HCT116 (cell line): Measurements from ENCODE around the gene GJD3. TPM values are rescaled to one million over a fixed set of nuclear protein-coding genes. Genes with fewer than 3 reads are reported as not detected.

Source experiments
- ATAC-seq: fragments of 200-7000 bp; cut with Tn5 transposase; 2 replicates; pipeline ENCODE4 v1.9.1; 2020; ENCODE audit warnings: mild to moderate bottlenecking, moderate library complexity
- BruUV-seq: library from RNA; stranded (reverse); fragments of 400-500 nt; replicated peaks from 2 replicates; lab custom pipeline; 2021; lab: Mats Ljungman, UMichigan
- CTCF ChIA-PET: fragments of 300-600 bp; sonication (Branson Sonifier 250); formaldehyde crosslinking; loops from one replicate; lab custom pipeline; 2021; ENCODE audit warnings: antibody characterized with exemption; lab: Charles Lee
- POLR2A ChIA-PET: fragments of 300-600, 350-600 bp; sonication (Branson Sonifier 250); formaldehyde crosslinking; loops from one replicate; lab custom pipeline; 2021; ENCODE audit warnings: antibody characterized with exemption; lab: Charles Lee
- RAD21 ChIA-PET, 2 experiments: fragments of 300-600 bp; sonication (Branson Sonifier 250); formaldehyde crosslinking; loops; one replicate each; lab custom pipeline; 2023; ENCODE audit warnings: low total read pairs in 2 of 2; ENCODE audit not compliant: uncharacterized antibody in 2 of 2, unreplicated experiment in 2 of 2, low non-redundant PET in 1 of 2; lab: Charles Lee
- DNase-seq: peaks from one replicate; pipeline ENCODE4 v3.0.0-alpha.2; 2010; ENCODE audit warnings: low read depth, low spot score
- H2AFZ ChIP-seq: fragments of 200-600 bp; shearing (Covaris generic), sonication (generic); 2 replicates; pipeline ENCODE4 v1.6.1; 2017; ENCODE audit warnings: low read depth, mixed run types, mixed read lengths, antibody characterized with exemption, low read length; ENCODE audit not compliant: poor library complexity, severe bottlenecking
- H3K27ac ChIP-seq: 2 replicates; pipeline ENCODE4 v1.5.1; 2012; ENCODE audit warnings: low read depth, low read length
- H3K27me3 ChIP-seq: fragments of 200-600 bp; sonication (generic); 2 replicates; pipeline ENCODE4 v1.6.1; 2016; ENCODE audit warnings: mixed run types, low read length, mixed read lengths; ENCODE audit not compliant: insufficient read depth
- H3K36me3 ChIP-seq, 2 experiments: fragments of 200-500 bp in 1 of 2; fragments of 200-600 bp in 1 of 2; sonication (Bioruptor generic) in 1 of 2; sonication (generic) in 1 of 2; 2 replicates each; pipeline versions ENCODE4 v1.5.1 to v1.6.1; 2014 to 2016; ENCODE audit warnings: low read length in 2 of 2, inconsistent platforms in 1 of 2, mixed read lengths in 1 of 2, mixed run types in 1 of 2; ENCODE audit not compliant: insufficient read depth in 2 of 2, control insufficient read depth in 1 of 2
- H3K4me1 ChIP-seq, 2 experiments: fragments of 200-600 bp in 1 of 2; sonication (generic) in 1 of 2; 2 replicates each; pipeline versions ENCODE4 v1.5.1 to v1.6.1; 2012 to 2017; ENCODE audit warnings: low read length in 2 of 2, inconsistent platforms in 1 of 2, mild to moderate bottlenecking in 1 of 2, mixed read lengths in 1 of 2, mixed run types in 1 of 2, moderate library complexity in 1 of 2; ENCODE audit not compliant: insufficient read depth in 2 of 2, control insufficient read depth in 1 of 2
- H3K4me2 ChIP-seq: fragments of 200-600 bp; sonication (generic); 2 replicates; pipeline ENCODE4 v1.6.1; 2017; ENCODE audit warnings: mixed run types, low read length, mixed read lengths
- H3K4me3 ChIP-seq, 2 experiments: fragments of 200-600 bp in 1 of 2; sonication (generic) in 1 of 2; replicated peaks in 1 of 2; 2 replicates each; pipeline ENCODE4 v1.5.1; 2011 to 2016; ENCODE audit warnings: low read length in 2 of 2, control low read depth in 1 of 2, low read depth in 1 of 2, mild to moderate bottlenecking in 1 of 2, mixed read lengths in 1 of 2, mixed run types in 1 of 2
- H3K79me2 ChIP-seq: fragments of 200-600 bp; sonication (generic); 2 replicates; pipeline ENCODE4 v1.6.1; 2017; ENCODE audit warnings: mild to moderate bottlenecking, mixed run types, low read length, moderate library complexity, mixed read lengths; ENCODE audit not compliant: insufficient read depth
- H3K9ac ChIP-seq: fragments of 200-600 bp; sonication (generic); 2 replicates; pipeline ENCODE4 v1.6.1; 2016; ENCODE audit warnings: low read length, mixed read lengths
- H3K9me2 ChIP-seq: fragments of 200-600 bp; sonication (generic), shearing (Covaris generic); 2 replicates; pipeline ENCODE4 v1.6.1; 2017; ENCODE audit warnings: mixed run types, mild to moderate bottlenecking, moderate library complexity; ENCODE audit not compliant: insufficient read depth
- H3K9me3 ChIP-seq, 2 experiments: fragments of 200-500 bp in 1 of 2; fragments of 200-600 bp in 1 of 2; sonication (Bioruptor generic) in 1 of 2; sonication (generic) in 1 of 2; 2 replicates each; pipeline ENCODE4 v1.6.1; 2014 to 2017; ENCODE audit warnings: low read length in 2 of 2, mixed read lengths in 2 of 2, inconsistent platforms in 1 of 2, low read depth in 1 of 2, mild to moderate bottlenecking in 1 of 2, mixed run types in 1 of 2, moderate library complexity in 1 of 2; ENCODE audit not compliant: control insufficient read depth in 1 of 2, insufficient read depth in 1 of 2
- H4K20me1 ChIP-seq: fragments of 200-600 bp; sonication (generic), shearing (Covaris generic); 2 replicates; pipeline ENCODE4 v1.6.1; 2017; ENCODE audit warnings: mixed run types, mild to moderate bottlenecking, moderate library complexity; ENCODE audit not compliant: insufficient read depth
- CBX3 ChIP-seq: IDR thresholded peaks from 2 replicates; pipeline ENCODE4 v1.6.1; 2012; ENCODE audit warnings: low read depth
- ELF1 ChIP-seq: IDR thresholded peaks from 2 replicates; pipeline ENCODE4 v1.6.1; 2012; ENCODE audit warnings: low read depth, borderline replicate concordance
- EZH2 ChIP-seq: fragments of 200-600 bp; sonication (generic); IDR thresholded peaks from 2 replicates; pipeline ENCODE4 v1.6.1; 2017; ENCODE audit warnings: antibody characterized with exemption, mixed run types
- FOSL1 ChIP-seq: IDR thresholded peaks from 2 replicates; pipeline ENCODE4 v1.6.1; 2012; ENCODE audit warnings: low read depth
- JUND ChIP-seq: IDR thresholded peaks from 2 replicates; pipeline ENCODE4 v1.6.1; 2012
- SP1 ChIP-seq: IDR thresholded peaks from 2 replicates; pipeline ENCODE4 v1.6.1; 2012; ENCODE audit warnings: low read depth
- SRF ChIP-seq: IDR thresholded peaks from 2 replicates; pipeline ENCODE4 v1.6.1; 2012; ENCODE audit warnings: low read depth
- TCF7L2 ChIP-seq: IDR thresholded peaks from 2 replicates; pipeline ENCODE4 v1.7.0; 2011; ENCODE audit warnings: borderline replicate concordance, inconsistent platforms; ENCODE audit not compliant: insufficient read depth, insufficient read length; ENCODE audit errors: extremely low read depth
- YY1 ChIP-seq: IDR thresholded peaks from 2 replicates; pipeline ENCODE4 v1.6.1; 2011; ENCODE audit warnings: low read length, low read depth, moderate library complexity, mild to moderate bottlenecking; ENCODE audit not compliant: insufficient replicate concordance; ENCODE audit errors: extremely low read depth
- ZFX ChIP-seq: fragments of 450-650 bp; IDR thresholded peaks from 2 replicates; pipeline ENCODE4 v1.6.1; 2017
- ZNF274 ChIP-seq: fragments of 200-500 bp; sonication (Bioruptor generic); IDR thresholded peaks from 2 replicates; pipeline ENCODE4 v1.6.1; 2014; ENCODE audit warnings: mild to moderate bottlenecking, low read depth, low read length, inconsistent platforms
- intact Hi-C: fragments of 100-400 bp; cut with micrococcal nuclease; formaldehyde crosslinking; loops from 2 replicates; pipeline ENCODE4 v1.10.0; 2022
- total RNA-seq: library from RNA; stranded (reverse); gene quantifications from one replicate; pipeline ENCODE4 v1.2.1, GENCODE V29; 2021; ENCODE audit not compliant: unreplicated experiment
- TF ChIP-seq, protein P1 (sequence below), 3 experiments: fragments of 200-600 bp in 1 of 3; sonication (generic) in 1 of 3; IDR thresholded peaks in 2 of 3; conservative IDR thresholded peaks in 1 of 3; 2 replicates each; pipeline ENCODE4 v1.5.1; 2012 to 2017; ENCODE audit warnings: low read depth in 2 of 3, low read length in 2 of 3, antibody characterized with exemption in 1 of 3, borderline replicate concordance in 1 of 3, control low read depth in 1 of 3, mild to moderate bottlenecking in 1 of 3, mixed read lengths in 1 of 3, mixed run types in 1 of 3, moderate library complexity in 1 of 3; ENCODE audit not compliant: insufficient read depth in 1 of 3
- TF ChIP-seq, protein P2 (sequence below): IDR thresholded peaks from 2 replicates; pipeline ENCODE4 v1.6.1; 2011; ENCODE audit warnings: mild to moderate bottlenecking, low read length, moderate library complexity; ENCODE audit not compliant: insufficient replicate concordance; ENCODE audit errors: extremely low read depth
- TF ChIP-seq, protein P3 (sequence below): IDR thresholded peaks from 2 replicates; pipeline ENCODE4 v1.6.1; 2012; ENCODE audit warnings: low read depth
- TF ChIP-seq, protein P4 (sequence below): IDR thresholded peaks from 2 replicates; pipeline ENCODE4 v1.6.1; 2012

Gene GJD3
- total RNA-seq, 1 experiment from 2014 or later: not detected

DNA sequence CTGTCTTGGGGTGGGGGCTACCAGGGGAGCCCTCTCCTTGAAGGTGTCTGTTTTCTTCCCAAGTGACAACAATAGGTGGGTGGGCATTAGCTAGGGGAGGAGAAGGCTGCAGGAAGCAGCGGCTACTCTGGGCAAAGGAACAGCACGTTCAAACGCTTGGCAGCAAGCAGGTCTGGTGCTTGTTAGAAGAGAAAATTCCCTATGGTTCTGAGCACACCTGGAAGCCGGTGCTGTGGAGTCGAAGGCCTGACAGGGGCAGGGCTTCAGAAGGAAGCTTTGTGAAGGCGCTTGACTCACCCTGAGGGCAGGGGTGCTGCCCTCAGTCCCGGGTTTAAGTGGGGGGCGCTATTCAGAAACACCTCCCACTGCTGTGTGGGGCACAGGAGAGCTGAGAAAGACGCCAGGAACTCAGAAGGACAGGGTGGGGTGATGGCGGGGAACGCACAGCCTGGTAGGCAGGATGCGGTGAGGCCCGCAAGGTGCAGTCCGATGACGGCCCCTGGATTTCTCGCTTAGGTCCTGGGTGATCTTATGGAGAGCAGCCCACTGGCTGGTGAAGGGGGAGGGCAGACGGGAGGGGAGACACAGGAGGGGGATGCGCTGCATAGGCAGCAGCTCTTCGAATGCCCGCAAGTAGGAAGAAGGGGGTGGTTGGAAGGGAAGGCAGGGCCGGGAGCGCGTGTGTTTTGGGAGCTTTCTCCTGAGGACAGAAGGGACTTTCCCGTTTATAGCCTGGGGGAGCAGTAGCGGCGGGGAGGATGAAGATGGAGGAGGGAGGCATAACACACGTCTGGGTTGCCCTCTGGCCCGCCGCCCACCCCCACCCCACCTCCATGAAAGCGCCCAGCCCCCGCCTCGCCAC lies 3.2 kb downstream of the GJD3 start (continued):
- TF ChIP-seq, protein P1, sequence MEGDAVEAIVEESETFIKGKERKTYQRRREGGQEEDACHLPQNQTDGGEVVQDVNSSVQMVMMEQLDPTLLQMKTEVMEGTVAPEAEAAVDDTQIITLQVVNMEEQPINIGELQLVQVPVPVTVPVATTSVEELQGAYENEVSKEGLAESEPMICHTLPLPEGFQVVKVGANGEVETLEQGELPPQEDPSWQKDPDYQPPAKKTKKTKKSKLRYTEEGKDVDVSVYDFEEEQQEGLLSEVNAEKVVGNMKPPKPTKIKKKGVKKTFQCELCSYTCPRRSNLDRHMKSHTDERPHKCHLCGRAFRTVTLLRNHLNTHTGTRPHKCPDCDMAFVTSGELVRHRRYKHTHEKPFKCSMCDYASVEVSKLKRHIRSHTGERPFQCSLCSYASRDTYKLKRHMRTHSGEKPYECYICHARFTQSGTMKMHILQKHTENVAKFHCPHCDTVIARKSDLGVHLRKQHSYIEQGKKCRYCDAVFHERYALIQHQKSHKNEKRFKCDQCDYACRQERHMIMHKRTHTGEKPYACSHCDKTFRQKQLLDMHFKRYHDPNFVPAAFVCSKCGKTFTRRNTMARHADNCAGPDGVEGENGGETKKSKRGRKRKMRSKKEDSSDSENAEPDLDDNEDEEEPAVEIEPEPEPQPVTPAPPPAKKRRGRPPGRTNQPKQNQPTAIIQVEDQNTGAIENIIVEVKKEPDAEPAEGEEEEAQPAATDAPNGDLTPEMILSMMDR (IDR thresholded peaks at IDR 0.05 in 2 of 3, conservative IDR thresholded peaks at IDR 0.05 in 1 of 3; ENCODE audit: borderline replicate concordance in 1 of 3, insufficient read depth in 1 of 3, low read depth in 2 of 3, low read length in 2 of 3): no peak

DNA sequence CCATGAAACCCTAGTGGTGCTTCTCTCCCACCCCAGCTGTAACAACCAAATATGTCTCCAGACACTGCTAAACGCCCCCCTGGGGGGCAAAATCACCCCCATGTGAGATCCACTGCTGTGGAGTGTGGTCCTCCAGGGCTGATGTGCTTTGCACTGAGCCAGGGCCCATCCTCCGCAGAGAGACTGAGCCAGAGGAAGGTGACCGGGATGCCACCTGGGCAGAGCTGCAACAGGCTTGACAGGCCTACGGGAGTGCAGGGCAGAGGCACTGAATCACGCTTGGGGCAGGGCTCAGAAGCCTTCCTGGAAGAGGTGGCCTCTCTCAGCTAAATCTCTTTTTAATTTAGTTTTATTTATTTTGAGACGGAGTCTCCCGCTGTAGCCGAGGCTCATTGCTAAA lies 4.4 kb downstream of the GJD3 start:
- intact Hi-C loops: no loop called here
- Histone ChIP-seq H3K27me3 (no peaks in the 10 kb centered on the region), H3K9ac (no peak overlapping the region), H3K4me1 (peaks cover 4 to 31% of the 10 kb centered on the region in 2 experiments; a peak in 3 of 4 replicates), H3K4me2 (no peak overlapping the region), H3K4me3 (no peak overlapping the region), H3K79me2 (no peaks in the 10 kb centered on the region), H3K9me2 (no peaks in the 10 kb centered on the region), H4K20me1 (no peaks in the 10 kb centered on the region), H3K9me3 (no peaks in the 10 kb centered on the region), H2AFZ (no peak overlapping the region), H3K27ac (no peak overlapping the region), H3K36me3 (peaks cover 2 to 7% of the 10 kb centered on the region in 2 experiments; a peak in 2 of 4 replicates)
- DNase-seq: no peak
- RAD21 ChIA-PET: no interaction called here
- POLR2A ChIA-PET: no interaction called here
- TF ChIP-seq CBX3 (no peak), FOSL1 (no peak), TCF7L2 (no peak), JUND (no peak), EZH2 (no peak), ZNF274 (no peak), ELF1 (no peak), SRF (no peak), ZFX (no peak), YY1 (no peak), SP1 (no peak)
- TF ChIP-seq, protein P2, sequence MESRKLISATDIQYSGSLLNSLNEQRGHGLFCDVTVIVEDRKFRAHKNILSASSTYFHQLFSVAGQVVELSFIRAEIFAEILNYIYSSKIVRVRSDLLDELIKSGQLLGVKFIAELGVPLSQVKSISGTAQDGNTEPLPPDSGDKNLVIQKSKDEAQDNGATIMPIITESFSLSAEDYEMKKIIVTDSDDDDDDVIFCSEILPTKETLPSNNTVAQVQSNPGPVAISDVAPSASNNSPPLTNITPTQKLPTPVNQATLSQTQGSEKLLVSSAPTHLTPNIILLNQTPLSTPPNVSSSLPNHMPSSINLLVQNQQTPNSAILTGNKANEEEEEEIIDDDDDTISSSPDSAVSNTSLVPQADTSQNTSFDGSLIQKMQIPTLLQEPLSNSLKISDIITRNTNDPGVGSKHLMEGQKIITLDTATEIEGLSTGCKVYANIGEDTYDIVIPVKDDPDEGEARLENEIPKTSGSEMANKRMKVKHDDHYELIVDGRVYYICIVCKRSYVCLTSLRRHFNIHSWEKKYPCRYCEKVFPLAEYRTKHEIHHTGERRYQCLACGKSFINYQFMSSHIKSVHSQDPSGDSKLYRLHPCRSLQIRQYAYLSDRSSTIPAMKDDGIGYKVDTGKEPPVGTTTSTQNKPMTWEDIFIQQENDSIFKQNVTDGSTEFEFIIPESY: no peak
- TF ChIP-seq, protein P3, sequence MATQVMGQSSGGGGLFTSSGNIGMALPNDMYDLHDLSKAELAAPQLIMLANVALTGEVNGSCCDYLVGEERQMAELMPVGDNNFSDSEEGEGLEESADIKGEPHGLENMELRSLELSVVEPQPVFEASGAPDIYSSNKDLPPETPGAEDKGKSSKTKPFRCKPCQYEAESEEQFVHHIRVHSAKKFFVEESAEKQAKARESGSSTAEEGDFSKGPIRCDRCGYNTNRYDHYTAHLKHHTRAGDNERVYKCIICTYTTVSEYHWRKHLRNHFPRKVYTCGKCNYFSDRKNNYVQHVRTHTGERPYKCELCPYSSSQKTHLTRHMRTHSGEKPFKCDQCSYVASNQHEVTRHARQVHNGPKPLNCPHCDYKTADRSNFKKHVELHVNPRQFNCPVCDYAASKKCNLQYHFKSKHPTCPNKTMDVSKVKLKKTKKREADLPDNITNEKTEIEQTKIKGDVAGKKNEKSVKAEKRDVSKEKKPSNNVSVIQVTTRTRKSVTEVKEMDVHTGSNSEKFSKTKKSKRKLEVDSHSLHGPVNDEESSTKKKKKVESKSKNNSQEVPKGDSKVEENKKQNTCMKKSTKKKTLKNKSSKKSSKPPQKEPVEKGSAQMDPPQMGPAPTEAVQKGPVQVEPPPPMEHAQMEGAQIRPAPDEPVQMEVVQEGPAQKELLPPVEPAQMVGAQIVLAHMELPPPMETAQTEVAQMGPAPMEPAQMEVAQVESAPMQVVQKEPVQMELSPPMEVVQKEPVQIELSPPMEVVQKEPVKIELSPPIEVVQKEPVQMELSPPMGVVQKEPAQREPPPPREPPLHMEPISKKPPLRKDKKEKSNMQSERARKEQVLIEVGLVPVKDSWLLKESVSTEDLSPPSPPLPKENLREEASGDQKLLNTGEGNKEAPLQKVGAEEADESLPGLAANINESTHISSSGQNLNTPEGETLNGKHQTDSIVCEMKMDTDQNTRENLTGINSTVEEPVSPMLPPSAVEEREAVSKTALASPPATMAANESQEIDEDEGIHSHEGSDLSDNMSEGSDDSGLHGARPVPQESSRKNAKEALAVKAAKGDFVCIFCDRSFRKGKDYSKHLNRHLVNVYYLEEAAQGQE: no peak
- TF ChIP-seq, protein P4, sequence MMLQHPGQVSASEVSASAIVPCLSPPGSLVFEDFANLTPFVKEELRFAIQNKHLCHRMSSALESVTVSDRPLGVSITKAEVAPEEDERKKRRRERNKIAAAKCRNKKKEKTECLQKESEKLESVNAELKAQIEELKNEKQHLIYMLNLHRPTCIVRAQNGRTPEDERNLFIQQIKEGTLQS: no peak
- no TSS peak for BruUV-seq
- CTCF ChIA-PET: interaction anchor here (0.8 to 4.2 kb wide), 2 partner anchors 116 to 200 kb away, joined by 3 to 34 read pairs; no protein-coding TSS in a partner anchor
- ATAC-seq: no peak
